GM12873 (cell line): Measurements from ENCODE around the gene MT1G.

Source experiments
- CTCF ChIP-seq: IDR thresholded peaks from 2 replicates; pipeline ENCODE4 v1.5.1; 2012; ENCODE audit warnings: low read depth, mild to moderate bottlenecking, moderate library complexity, low read length, control low read depth; ENCODE audit not compliant: insufficient read depth; ENCODE audit errors: missing control alignments

MT1G gene

GRCh38 chr16:56675685-56676210 is 7.9 kb upstream of the MT1G start:
- no peak for TF ChIP-seq CTCF

GRCh38 chr16:56673921-56674320 is 6.1 kb upstream of the MT1G start:
- TF ChIP-seq CTCF, result peak; percentile 63

GRCh38 chr16:56672761-56673536 is 5.1 kb upstream of the MT1G start:
- TF ChIP-seq CTCF, result no peak

GRCh38 chr16:56670620-56670934 is 2.7 kb upstream of the MT1G start:
- TF ChIP-seq CTCF, result no peak

GRCh38 chr16:56669840-56670619 is 2.2 kb upstream of the MT1G start:
- no peak for TF ChIP-seq CTCF

- no peak for TF ChIP-seq CTCF
Measured at GRCh38 chr16:56669005-56669839, 1.4 kb upstream of the MT1G start, which contains the start of gene MT1H. Gene MT1H, plus strand, starts transcription at chr16:56669814. Its CDS starts 71 bp downstream, at chr16:56669885.

GRCh38 chr16:56664506-56664905 is 3.4 kb downstream of the MT1G start:
- no peak for TF ChIP-seq CTCF
